Kidney (tissue), 14 donors: ENCODE data around the gene CASP4. TPM values are rescaled to one million over a fixed set of nuclear protein-coding genes. Genes with fewer than 3 reads are reported as not detected.
A peak's percentile ranks its signal among the peaks of the same experiment; 100 is the strongest.

Experiments
- DNase-seq, 5 donors: peaks; one replicate each; pipeline ENCODE4 v3.0.0-alpha.2; 2013 to 2020
- FAIRE-seq: peaks from 2 replicates; lab custom pipeline; 2012; peaks lifted over from hg19 to GRCh38; lab: Jason Lieb, UNC
- H3K27ac ChIP-seq, 2 donors: one replicate each; pipeline ENCODE4 v1.7.0; 2013; ENCODE audit warnings: low read depth in 2 of 2, low read length in 2 of 2, inconsistent platforms in 1 of 2
- H3K27me3 ChIP-seq: one replicate; pipeline ENCODE4 v1.7.1; 2013; ENCODE audit warnings: low read length, inconsistent platforms; ENCODE audit not compliant: control insufficient read depth, insufficient read depth
- H3K36me3 ChIP-seq, 3 donors: one replicate each; pipeline versions ENCODE4 v1.7.0 to v1.7.1; 2013; ENCODE audit warnings: low read length in 3 of 3, control low read depth in 1 of 3, inconsistent platforms in 1 of 3; ENCODE audit not compliant: insufficient read depth in 3 of 3, control insufficient read depth in 2 of 3
- H3K4me1 ChIP-seq, 3 donors: one replicate each; pipeline versions ENCODE4 v1.7.0 to v1.7.1; 2013; ENCODE audit warnings: low read length in 3 of 3, inconsistent platforms in 1 of 3, low read depth in 1 of 3; ENCODE audit not compliant: control insufficient read depth in 2 of 3, insufficient read depth in 2 of 3
- H3K4me3 ChIP-seq, 3 donors: one replicate each; pipeline versions ENCODE4 v1.7.0 to v1.8.1; 2013; ENCODE audit warnings: low read length in 3 of 3, control low read depth in 1 of 3, inconsistent platforms in 1 of 3
- H3K9ac ChIP-seq, 3 donors: one replicate each; pipeline versions ENCODE4 v1.7.0 to v1.7.1; 2013; ENCODE audit warnings: low read length in 3 of 3, control low read depth in 1 of 3, inconsistent platforms in 1 of 3
- H3K9me3 ChIP-seq, 3 donors: one replicate each; pipeline versions ENCODE4 v1.7.0 to v1.7.1; 2013; ENCODE audit warnings: low read length in 3 of 3, control low read depth in 1 of 3, inconsistent platforms in 1 of 3; ENCODE audit not compliant: control insufficient read depth in 2 of 3, insufficient read depth in 1 of 3
- CTCF ChIP-seq: IDR thresholded peaks from 3 replicates; pipeline ENCODE4 v1.5.1; 2012; ENCODE audit warnings: mild to moderate bottlenecking, moderate library complexity, borderline replicate concordance; ENCODE audit not compliant: insufficient read depth; ENCODE audit errors: extremely low read depth
- intact Hi-C: fragments of 100-400 bp; cut with DNase I; formaldehyde crosslinking; loops from one replicate; pipeline ENCODE4 v1.11.1; 2022
- polyA plus RNA-seq: library from polyadenylated mRNA; stranded (reverse); fragments of 350-450 nt; fragmentation: Illumina TruSeq; extraction: RNeasy Lipid Tissue Mini Kit (QIAGEN cat#74804); gene quantifications from one replicate; pipeline ENCODE4 v1.2.3, GENCODE V29; 2014; ENCODE audit warnings: low read depth, low replicate concordance; ENCODE audit not compliant: insufficient read depth
- total RNA-seq: library from RNA; stranded (reverse); fragmentation: NEBNext Ultra II Directional; extraction: Animal tissue kit (Norgen Biotek cat#: 25700); gene quantifications from one replicate; pipeline ENCODE4 v1.2.1, GENCODE V29; 2021
- donor health status: control.
- donor health status: control.
- donor health status: control.
- donor health status: control.
- donor health status: control.
- donor health status: DM: yes; HTN: yes; CAD: no.
- donor health status: Normal renal cell carcinoma (clear cell type).

Gene CASP4
- total and polyA plus RNA-seq, 2 donors from 2014 or later, result 40.6 to 60.3 TPM

GRCh38 chr11:104905271-104905670 lies 63.1 kb downstream of the CASP4 start:
- FAIRE-seq, result no peak
- TF ChIP-seq CTCF, result no peak
- Histone ChIP-seq H3K9ac (no peak overlapping the region), H3K4me1 (no peaks in the 10 kb centered on the region), H3K27ac (no peak overlapping the region), H3K4me3 (no peak overlapping the region), H3K36me3 (no peaks in the 10 kb centered on the region), H3K27me3 (no peaks in the 10 kb centered on the region), H3K9me3 (no peaks in the 10 kb centered on the region)
- no peak for DNase-seq
- intact Hi-C loops, result no loop called here

GRCh38 chr11:104899226-104899625 lies 69.1 kb downstream of the CASP4 start:
- FAIRE-seq (no peak), DNase-seq (no peak)
- H3K27ac ChIP-seq, result no peak overlapping the region
- no peaks in the 10 kb centered on the region for H3K9me3 ChIP-seq
- H3K36me3 ChIP-seq, result no peaks in the 10 kb centered on the region
- intact Hi-C loops, result no loop called here
- no peaks in the 10 kb centered on the region for H3K27me3 ChIP-seq
- no peak overlapping the region for H3K9ac ChIP-seq
- no peak for TF ChIP-seq CTCF
- H3K4me3 ChIP-seq, result no peak overlapping the region
- no peaks in the 10 kb centered on the region for H3K4me1 ChIP-seq

- H3K36me3 ChIP-seq, result no peaks in the 10 kb centered on the region
- peak overlapping the region in 2 of 3 donors; percentile 55 to 58 for H3K4me3 ChIP-seq
- no peaks in the 10 kb centered on the region for H3K27me3 ChIP-seq
- H3K9me3 ChIP-seq, result no peaks in the 10 kb centered on the region
- no peaks in the 10 kb centered on the region for H3K4me1 ChIP-seq
- no peak overlapping the region for H3K9ac ChIP-seq
- DNase-seq, result no peak
- intact Hi-C loops, result no loop called here
- peak overlapping the region in 1 of 2 donors; percentile 55 for H3K27ac ChIP-seq
- no peak for TF ChIP-seq CTCF
- no peak for FAIRE-seq
These were observed 69.7 kb downstream of the CASP4 start for GRCh38 chr11:104898685-104899013.
